HG03520 (cell line): ENCODE measurements around the gene THAP7.

Source experiments
- ATAC-seq: cut with Tn5 transposase; IDR thresholded peaks from one replicate; pipeline ENCODE4 v1.9.1; 2021; ENCODE audit warnings: mild to moderate bottlenecking, moderate library complexity; ENCODE audit not compliant: unreplicated experiment

THAP7 gene

DNA sequence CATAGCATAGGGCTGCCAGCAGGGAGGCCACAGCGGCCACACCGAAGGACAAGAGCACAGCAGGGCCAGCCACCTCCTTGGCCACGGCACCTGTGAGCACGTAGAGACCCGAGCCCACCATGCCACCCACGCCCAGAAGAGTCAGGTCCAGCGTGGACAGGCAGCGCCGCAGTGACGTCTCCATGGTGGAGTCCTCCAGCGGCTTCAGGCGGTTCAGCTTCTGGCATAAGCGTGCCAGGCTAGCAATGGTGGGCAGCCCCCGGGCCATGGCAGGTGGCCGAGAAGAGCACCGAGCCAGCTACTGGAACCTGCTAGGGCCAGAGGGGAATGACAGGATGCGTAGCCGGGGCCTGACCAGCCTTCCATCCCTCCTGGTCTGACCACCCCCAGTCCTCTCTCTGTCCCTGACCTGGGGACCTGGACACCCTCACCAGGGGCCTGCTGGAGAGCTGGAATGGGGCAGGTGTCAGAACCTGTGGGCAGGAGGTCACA, 29.7 kb upstream of the THAP7 start:
- ATAC-seq = no peak

DNA sequence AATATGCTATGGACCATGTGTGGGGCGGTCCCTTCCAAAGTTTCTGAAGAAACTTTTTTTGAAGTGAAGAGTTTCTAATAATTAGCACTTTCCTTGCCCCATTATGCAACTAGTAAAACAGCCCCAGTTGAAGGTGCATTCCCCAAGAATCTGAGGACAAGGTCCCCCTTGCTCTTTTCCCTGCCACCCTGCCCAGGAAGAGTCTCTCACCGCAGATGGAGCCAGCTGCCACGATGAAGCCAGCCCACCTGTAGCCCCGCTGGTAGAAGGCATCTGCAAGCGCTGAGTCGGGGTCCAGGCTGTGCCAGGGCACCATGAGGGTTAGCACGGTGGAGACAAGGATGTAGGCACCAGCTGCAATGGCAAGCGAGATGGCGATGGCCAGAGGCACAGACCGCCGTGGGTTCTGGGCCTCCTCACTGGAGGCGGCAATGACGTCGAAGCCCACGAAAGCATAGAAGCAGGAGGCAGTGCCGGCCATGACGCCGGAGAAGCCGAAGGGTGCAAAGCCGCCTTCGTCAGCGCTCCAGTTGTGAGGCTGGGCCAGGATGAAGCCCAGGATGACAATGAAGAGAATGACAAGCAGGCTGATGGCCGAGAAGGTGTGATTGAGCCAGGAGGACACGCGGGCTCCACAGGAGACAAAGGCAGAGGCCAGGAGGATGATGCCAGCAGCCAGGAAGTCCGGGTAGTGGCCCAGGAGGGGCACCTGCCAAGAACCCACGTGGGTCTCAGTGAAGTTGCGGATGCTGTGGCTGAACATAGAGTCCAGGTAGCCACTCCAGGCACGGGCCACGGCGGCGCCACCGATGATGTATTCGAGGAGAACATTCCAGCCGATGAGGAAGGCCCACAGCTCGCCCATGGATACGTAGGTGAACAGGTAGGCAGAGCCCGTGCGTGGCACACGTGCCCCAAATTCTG, 29.0 kb upstream of the THAP7 start:
- no peak for ATAC-seq

DNA sequence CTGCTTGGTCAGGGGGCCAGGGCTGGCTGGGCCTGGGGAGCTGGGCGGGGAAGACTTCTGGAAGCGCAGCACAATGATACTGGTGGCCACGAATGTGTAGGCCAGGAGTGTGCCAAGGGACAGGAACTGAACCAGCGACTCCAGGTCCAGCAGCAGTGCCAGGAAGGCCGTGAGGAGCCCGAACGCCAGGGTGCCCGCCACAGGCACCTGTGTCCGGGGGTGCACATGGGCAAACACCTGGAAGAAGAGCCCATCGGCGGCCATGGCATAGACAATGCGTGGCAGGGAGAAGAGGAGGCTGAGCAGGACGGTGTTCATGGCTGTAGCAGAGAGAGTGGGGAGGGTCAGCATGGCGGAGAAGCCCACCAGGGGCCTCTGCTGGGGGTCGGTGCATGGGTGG, 28.1 kb upstream of the THAP7 start:
- no peak for ATAC-seq

DNA sequence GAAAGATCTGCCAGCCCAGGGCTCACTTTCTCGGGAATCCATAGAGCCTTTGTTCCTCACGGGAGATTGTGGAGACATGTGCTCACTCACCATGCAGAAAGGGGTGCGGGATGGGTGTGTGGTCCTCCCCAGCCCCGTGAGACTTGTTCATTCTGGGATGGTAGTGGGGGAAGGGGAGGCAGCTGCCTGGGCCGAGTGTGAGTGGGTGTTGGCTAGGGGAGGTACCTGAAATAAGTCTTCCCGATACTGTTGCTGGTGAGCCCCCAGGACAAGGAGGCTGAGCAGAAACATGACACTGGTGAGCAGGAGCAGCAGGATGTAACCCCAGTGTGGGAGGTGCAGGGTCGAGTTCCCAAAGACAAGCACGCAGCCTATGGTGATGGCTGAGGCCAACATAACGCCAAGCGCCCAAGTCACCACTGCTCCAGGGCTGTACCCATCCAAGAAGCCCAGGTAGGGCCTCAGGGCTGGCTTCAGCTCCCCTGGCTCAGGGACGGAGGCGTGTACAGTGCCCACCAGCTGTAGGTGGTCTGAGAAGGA, 27.6 kb upstream of the THAP7 start:
- ATAC-seq = no peak

DNA sequence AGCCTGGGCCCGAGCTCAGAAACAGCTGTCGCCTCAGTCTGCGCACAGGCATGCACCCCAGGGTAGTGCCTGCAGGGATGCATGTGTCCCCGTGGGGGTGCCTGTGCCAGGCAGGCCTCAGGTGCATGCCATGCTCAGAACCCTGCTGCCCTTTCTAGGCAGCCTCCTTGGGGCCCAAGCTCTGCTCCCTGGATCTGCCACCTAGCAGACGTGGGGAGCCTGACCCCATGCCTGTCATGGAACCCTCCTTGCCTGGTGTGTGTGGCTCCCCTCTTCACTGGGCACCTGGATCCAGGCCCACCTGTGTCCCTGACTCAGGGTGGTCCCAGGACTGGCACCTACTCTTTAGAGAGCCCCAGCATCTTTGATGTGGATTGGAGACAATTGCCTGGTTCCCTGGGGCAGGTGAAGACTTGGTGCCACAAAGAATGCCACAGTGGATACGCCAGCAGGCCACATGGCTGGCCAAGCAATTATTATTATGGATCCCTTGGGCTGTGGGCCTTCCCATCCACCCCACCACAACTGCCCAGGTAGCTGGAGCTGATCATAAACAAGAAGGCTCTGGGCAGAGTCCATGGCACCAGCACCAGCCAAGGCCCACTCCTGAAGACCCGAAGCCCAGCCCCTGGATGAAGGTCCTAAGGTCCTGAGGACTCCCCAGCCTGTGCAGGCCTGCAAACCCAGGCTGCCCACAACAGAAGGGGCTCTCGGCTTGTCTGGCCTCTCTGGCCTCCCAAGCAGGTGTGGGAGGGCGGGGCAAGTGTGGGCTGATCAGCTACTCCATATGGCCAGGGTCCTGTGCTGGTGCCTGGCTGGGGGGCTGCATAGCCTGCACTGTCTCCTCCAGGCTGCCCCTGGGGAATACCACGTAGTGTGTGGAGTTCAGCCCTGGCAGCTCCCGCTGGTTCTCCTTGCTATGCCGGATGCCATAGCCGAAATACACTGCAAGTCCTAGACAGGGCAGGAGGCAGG, 26.6 kb upstream of the THAP7 start:
- ATAC-seq = no peak

DNA sequence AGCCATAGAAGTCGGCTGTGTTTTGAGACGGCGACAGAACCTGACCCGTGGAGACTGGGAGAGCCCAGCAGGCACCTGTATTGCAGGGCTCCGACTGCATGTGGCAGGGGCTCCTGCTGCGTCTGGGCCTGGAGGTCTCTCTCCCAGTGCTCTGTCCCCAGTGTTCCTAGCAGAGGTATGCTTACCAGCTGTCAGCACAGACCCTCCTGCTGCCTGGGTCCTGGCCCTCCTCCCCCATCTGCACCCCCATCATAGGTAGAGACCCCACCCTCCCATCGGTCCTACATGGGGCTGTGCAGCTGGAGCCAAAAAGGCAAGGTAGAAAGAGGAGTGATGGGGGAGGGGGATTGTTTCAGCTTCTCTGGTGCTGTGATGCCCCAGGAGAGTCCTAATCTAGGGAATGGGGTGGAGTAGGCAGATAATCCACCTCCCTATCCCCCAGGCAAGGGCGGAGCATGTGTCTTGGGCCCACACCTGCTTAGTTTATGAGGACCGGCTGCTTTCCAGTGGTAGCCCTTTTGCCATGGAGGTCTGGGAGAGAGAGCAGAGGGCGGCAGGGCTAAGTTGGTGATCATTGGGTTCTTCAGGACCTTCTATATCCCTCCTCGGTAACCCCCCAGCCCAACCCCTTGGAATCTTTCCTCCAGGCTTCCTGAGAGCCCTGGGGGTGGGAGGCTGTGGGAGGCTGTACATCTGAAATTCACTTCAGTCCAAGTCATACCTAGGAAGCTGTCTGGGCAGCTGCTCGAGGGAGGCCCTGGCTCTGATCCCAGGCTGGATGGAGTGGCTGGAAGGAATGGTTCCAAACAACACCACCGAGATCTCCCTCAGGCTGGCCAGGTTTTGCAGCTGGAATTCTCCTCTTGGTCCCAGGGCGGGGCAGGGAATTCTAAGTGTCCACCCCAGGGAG, 25.1 kb upstream of the THAP7 start:
- no peak for ATAC-seq

DNA sequence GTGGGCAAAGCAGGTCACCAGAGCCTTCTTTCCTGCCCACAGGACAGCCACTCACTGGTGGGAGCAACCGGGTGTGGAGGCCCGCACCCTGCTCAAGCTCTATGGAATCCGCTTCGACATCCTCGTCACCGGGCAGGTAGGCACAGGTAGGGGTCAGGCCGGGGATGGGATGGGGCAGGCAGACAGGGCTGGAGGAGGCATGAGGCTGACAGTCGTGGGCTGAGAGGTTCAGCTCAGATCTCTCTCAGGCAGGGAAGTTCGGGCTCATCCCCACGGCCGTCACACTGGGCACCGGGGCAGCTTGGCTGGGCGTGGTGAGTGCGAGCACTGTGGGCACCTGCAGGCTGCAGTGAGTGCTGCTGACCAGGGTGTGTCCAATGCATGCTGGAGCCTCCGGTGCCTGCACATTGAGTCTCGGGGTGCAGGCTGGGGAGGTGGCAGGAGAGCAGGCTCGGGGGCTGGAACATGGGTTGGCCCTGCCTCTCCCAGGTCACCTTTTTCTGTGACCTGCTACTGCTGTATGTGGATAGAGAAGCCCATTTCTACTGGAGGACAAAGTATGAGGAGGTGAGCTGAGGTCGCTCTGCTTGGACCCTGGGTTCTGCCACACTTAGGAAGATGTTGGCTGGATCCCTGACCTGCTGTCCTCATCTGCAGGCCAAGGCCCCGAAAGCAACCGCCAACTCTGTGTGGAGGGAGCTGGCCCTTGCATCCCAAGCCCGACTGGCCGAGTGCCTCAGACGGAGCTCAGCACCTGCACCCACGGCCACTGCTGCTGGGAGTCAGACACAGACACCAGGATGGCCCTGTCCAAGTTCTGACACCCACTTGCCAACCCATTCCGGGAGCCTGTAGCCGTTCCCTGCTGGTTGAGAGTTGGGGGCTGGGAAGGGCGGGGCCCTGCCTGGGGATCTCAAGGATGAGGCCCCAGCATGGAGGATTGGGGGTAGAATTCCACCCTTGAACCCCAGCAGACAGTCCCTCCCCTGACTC, 24.1 kb upstream of the THAP7 start:
- ATAC-seq = no peak

DNA sequence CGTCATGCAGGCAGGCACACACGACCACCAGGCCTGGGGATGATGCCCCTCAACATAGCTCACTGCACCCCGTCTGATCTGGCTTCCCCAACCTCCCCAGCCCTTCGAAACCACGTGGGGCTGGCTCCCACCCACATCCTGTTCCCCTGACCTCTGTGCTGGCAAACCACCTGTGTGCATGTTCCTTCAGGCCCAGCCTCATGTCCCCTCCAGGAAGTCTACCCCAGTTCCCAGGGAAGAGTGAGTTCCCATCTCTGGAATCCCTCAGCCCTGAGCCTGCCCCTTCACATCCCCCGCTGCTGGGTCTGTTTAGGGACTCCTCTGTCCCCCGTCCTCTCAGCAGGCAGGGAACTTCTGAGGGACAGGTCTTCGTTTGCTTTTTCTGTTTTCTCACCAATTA, 23.3 kb upstream of the THAP7 start:
- no peak for ATAC-seq

DNA sequence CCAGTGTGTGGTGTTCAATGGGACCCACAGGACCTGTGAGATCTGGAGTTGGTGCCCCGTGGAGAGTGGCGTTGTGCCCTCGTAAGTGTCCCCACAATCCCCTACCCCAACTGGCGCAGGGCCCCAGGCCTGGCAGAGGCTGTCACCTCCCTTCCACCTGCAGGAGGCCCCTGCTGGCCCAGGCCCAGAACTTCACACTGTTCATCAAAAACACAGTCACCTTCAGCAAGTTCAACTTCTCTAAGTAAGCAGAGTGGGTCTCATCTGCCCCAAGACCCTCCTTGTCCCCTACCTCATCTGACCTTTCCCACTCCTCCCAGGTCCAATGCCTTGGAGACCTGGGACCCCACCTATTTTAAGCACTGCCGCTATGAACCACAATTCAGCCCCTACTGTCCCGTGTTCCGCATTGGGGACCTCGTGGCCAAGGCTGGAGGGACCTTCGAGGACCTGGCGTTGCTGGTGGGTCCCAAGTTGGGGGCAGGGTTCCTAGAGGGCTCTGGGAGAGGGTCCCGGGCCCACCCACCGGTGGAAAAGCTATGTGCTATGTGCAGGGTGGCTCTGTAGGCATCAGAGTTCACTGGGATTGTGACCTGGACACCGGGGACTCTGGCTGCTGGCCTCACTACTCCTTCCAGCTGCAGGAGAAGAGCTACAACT, 21.2 kb upstream of the THAP7 start:
- ATAC-seq = no peak

DNA sequence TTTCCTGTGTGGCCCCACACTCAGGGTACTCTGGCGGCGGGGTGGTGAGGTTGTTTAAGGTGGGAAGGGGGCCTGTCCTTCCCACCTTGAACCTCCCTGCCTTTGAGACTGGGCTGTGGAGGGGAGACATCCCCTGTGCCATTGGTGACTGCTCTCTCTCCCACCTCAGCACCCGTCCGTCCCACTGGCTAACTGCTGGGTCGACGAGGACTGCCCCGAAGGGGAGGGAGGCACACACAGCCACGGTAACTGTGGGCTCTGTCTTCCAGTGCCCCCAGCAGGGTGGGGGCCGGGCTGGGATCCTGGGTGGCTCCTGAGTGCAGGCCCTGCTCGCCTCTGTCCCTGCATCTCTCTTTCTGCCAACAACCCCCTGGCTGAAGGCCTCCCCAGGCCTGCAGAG, 20.6 kb upstream of the THAP7 start:
- no peak for ATAC-seq

DNA sequence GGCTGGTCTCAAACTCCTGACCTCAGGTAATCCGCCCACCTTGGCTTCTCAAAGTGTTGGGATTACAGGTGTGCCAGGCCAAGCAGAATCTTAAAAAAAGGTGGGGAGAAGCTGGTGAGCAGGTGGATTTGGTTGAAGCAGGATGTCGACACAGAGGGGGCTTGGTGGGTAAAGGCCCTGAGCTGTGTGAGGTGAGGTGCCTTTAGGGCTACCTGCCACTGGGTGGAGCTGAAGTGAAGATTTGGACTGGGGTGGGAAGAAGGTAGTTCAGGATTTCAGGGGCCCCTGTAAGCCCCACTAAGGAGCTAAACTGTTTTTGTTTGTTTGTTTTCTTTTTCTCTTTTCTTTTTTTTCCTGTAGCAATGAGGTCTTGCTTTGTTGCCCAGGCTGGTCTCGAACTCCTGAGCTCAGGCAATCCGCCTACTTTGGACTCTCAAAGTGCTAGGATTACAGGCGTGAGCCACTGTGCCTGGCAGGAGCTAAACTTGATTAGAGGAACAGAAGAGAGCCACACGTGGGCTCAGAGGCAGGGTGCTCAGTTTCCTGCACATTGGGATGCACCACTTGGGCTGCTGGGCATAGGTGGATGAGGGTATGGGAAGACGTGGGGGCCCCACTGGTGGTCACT, 19.0 kb upstream of the THAP7 start:
- no peak for ATAC-seq

DNA sequence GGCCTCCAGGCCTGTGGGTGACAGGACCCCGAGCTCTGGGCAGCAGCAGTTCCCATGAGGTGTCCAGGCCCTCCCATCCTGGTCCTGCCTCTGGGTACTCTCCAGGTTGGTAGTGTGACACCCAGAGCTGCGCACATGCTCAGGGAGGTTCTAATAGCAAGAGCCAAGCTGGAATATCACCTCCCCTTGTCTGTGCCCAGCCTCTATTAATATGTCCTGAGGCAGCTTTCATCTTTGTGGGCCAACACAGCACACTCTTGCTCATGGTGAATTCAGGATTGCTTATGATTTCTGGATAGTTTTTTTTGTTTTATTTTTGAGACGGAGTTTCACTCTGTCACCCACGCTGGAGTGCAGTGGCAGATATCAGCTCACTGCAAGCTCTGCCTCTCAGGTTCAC, 16.4 kb upstream of the THAP7 start:
- ATAC-seq = no peak

DNA sequence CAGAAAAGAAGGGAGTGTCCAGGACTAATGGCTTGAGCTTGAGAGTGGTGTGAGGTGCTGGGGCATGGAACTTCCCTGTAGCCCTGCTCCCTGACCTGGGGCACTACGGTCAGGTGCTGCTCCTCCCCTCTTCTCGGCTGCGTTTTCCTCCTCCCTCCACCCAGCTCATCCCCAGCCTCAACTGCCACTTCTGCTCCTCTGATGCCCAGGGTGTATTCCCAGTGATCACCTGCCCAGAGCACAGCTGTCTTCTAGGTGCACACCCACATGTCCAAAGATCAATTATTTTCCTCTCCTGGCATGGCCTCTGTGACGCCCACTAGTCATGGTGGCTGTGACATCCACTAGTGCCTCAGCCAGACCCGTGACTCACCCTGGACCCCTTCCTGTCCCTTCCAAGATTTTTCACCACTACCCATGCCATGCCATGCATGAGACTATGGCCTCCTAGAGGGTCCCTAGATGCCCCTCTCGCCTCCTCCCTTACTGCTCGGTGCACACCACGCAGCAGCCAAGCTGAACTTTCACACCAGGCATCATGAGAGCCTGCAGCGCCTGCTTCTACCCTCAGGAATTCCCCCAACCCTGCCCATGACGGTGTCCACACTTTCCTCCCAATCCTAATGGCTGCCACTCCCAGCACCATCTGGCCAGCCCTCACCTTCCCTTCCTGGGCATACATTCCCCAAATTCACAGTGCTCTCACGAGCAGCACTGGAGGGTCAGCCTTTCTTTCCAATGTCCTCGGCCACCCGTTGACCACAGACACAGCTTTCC, 14.9 kb upstream of the THAP7 start:
- no peak for ATAC-seq

DNA sequence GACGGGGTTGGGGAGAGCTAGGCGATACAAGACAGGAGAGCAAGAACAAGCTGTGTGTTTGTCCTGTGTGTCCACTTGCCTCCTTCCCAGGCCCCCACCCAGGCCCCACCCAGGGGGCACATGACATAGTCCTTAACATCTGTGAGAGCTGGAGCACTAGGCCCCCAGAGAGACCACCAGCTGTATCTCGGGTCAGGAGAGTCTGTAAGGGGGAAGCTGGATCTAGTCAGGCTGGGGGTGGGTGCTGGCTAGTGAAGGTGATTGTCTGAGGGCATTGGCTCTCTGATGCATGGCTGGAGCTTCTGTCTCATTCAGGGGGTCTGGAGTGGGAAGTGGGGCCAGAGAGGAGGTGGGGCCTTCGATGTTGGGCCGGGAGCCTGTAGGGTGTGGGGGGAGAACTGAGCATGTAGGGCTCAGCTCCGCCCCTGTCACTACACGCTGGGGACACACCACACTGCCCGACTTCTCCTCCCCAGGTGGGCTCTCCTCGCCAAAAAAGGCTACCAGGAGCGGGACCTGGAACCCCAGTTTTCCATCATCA, 13.6 kb upstream of the THAP7 start:
- ATAC-seq = no peak

DNA sequence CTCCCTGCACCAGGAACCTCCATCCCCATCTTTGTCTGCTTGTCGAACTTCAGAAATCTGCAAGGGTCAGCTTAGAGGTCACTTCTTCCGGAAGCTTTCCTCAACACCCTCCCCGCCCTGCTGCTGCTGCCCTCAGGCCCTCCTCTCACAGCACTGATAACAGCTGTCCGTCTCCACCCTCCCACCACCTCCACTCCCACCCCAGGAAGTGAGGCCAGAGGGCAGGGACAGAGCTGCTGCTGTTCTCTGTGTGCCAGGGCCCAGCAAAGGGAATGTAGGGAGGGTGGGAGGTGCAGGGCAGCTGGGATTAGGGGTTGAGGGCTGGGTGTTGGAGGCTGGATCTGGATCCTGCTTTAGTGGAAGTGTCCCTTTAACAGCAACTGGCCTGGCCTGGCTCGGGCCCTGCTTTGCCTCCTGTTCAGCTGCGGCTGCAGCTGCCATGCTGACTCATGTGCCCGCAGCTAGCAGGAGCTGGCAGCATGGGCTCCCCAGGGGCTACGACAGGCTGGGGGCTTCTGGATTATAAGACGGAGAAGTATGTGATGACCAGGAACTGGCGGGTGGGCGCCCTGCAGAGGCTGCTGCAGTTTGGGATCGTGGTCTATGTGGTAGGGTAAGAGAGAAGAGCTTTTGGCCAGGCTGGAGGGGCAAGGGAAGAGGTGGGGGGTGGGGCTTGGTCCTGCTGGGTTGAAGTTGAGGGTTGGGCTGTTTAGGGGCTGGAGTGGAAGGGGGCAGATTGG, 13.0 kb upstream of the THAP7 start, which contains the start of gene P2RX6:
TSS of gene P2RX6 (plus strand) at position 440 of the 740 bp plus-strand sequence. CDS start at position 450, 10 bp downstream.
- no peak for ATAC-seq

DNA sequence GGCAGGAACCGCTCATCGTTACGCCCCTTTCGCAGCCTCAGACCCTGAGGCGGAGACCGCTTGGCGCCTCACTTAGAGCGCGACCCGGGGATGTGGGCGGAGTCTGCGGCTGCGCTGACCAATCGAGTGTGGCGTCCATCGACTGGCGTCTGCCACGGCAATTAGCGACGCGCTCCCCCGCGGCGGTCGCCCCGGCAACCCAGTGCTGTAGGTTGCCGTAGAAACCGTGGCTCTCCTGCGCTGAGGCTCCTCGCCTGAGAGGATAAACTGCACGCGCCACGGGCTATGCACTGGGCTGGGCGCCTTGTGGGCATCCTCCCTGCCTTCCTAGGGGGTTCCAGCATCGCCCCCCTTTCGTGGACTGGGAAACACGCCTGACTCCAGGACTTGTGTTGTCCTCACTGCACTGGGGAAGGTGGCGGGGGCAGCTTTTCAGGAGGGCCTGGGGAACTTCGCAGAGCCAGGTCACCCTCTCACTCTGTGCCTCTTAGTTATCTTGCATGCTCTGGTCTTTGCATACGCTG, 12.3 kb upstream of the THAP7 start:
- ATAC-seq = peak; percentile 80
